ENCODE measurements around the gene WNT3A.

- TF ChIP-seq CTCF (IDR thresholded peaks at IDR 0.05; ENCODE audit: low read depth, low read length) = no peak
- no peak for TF ChIP-seq EZH2phosphoT487 (IDR thresholded peaks at IDR 0.05; ENCODE audit: low read depth)
Observed at GRCh38 chr1:228108742-228109072, 101.9 kb downstream of the WNT3A start.
